HG03571 (cell line): Measurements from ENCODE around the gene FBN1.

Source experiments
- ATAC-seq: cut with Tn5 transposase; IDR thresholded peaks from one replicate; pipeline ENCODE4 v1.9.1; 2021; ENCODE audit not compliant: unreplicated experiment

Gene FBN1

DNA sequence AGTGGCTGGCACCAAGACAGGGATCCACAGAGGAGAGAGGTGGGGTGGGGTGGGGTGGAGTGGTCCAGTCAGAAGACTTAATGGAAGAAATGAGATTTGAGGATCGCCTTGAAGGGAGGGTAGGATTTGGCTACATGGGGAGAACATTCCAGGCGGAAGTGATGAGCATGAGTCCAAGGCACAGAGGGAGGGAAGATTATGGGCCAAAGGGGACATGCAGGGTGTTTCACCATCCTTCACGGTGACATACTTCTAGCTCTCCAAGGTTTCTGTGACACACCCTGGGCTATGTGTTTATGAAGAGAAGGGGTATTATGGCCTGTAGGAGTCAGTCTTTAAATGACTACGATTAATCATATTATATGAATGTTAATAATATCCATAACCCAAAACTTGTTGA, 7.7 kb upstream of the FBN1 start:
- no peak for ATAC-seq

DNA sequence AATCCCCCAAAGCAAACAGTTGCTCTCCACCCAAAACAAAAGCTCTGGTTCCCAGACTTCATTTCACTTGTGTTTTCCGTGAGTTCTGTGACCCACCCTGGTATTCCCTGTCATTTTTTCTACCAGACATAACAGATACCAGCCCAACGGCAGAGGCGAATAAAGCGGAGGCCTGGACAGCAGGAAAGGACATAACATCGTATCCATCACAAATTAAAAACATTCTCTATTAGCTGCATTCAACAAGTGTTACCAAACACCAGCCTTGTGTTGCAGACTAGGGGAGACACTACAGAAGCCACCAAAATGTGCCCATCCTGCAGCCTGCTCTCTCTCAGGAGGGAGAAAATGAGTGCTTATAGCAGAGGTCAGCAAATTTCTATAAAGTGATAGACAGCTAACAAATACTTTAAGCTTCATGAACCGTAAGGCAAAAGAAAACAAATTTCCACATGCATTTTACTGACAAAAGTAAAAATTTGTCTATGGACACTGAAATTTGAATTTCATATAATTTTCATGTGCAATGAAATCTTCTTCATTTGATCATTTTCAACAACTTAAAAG, 7.1 kb upstream of the FBN1 start:
- ATAC-seq = no peak

DNA sequence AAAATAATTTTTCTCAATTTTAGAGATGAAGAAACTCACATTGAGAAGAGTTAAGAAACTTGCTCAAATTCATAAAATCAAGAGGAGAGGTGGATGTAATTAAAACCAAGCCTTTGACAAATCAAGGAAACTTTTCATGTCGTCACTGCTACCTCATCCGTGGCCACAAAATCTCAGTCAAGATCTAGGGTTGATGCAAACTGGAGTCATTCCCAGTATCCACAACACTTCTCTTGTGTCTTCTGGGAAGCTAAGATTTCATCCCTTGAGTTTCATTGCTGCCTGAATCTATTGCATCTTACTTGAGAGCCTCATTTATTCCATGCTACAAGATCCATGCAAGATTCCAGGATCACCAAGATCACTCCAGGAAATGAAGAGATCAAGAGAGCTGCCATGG, 5.4 kb upstream of the FBN1 start:
- ATAC-seq = no peak

DNA sequence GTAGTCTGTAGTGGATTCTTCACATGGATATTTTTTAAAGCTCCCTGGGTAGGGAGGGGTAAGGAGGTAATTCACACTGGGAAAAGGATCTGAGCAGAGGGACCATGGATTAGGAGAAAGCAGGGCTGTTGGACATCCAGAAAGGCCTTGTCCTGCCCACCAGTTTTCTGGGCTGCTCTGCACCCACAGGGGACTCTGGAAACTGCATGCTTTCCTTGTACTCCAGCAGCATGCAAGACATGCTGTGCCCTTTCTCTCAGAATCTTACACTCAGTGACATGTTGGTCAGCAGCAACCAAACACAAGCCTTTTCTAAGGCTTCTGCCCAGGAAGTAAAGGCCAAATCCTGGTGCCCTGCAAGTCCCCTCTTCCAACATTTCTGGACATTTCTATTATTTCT, 2.5 kb upstream of the FBN1 start:
- ATAC-seq = no peak

DNA sequence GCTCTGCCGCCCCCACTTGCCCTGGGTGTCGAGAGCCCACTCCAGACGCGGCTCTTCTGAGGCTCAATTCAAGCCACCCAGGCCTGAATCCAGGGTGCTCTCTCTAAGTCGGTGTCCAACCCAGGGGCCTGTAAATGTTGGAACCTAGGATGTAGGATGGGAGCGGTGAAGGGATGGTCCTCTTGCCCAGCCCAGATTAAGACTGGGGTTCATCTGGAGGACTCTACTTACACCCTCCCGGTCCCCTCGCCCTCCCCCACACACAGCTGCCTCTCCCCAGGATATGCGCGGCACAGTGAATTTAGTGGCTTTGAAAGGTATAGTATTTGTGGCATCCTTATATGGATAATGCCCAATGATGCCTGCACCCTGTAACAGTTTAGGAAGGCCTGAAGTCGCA, 822 bp upstream of the FBN1 start:
- ATAC-seq = no peak

DNA sequence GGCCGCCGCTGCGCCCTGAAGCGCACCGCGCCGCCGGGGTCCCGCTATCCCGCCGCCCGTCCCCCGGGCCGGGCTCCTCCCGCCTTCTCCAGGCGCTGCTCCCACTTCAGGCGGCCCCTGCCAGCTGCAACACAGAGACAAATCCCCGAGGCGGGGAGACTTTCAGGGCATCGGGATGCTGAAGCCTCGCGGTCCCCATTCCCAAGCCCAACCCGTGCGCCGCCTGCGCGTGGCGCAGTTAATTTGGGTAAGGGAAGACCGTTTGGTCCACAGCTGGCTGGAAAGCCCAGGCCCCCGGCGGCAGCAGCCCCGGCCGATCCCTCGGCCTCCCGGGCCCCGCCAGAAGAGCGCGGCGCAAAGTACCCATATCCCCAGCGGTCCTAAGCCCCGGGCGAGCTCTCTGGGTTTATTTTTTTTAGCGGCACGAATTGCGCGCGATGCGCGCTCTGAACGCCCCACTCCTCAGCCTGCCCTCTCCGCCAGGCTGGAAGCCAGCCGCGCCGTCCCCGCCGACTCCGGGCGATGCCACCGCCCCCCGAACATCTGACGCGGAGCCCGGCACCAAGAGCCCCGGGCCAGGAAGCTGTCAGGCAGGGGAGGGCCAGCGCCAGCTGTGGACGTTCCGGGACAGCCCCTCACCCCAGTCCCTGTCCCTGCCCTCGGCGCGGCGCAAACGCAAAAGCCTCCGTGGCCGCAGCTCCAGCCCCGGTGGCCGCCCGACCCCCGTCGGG, 517 bp downstream of the FBN1 start:
- peak; percentile 45 for ATAC-seq

DNA sequence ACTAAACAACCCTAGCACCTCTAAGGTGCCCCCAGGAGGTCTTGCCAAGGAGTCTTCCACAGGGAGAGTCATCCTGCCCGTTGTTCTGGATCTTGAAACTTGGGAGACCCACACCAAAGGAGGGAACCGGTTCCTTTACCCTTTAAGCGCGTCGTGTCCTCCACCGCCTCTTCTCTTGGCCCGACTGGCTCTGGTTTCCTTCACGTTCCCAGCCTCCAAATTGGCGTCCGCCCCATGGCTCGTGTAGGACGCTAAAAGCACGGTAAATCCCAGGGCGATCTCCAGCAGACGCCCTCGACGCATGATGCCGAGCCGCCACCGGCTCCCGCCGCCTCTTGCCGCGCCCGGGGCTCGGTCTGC, 1.1 kb downstream of the FBN1 start:
- ATAC-seq = peak; percentile 5

DNA sequence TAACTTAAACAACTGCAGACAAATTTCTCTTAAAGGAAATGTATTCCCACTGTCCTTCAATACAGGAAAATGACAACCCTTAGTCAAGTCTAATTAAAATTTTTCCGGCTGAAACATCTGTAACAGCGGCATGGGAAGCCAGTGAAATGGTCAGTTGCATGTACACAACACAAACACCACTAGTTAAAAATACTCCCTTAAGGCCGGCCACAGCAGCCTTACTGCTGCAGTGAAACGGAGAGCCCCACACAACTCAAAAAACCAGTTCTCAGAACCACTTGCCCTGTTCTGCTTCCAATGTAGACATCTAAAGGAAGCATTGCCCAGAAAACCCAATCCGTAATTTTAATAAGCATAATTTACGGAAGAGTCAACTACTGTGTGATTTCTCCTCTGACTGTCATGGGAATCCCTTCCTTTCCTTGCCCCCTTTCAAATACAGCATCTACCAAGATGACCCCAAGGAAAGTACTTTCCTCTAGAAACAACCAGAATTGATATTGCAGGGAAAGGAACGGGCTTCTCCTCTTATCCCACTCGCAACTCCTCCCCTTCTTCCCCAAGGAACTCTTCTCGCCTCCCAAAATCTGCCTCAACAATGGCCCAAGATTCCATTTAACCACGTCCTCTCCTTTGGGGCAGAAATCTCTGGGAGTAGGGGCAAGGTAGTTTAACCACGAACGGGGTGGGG, 1.6 kb downstream of the FBN1 start:
- no peak for ATAC-seq

DNA sequence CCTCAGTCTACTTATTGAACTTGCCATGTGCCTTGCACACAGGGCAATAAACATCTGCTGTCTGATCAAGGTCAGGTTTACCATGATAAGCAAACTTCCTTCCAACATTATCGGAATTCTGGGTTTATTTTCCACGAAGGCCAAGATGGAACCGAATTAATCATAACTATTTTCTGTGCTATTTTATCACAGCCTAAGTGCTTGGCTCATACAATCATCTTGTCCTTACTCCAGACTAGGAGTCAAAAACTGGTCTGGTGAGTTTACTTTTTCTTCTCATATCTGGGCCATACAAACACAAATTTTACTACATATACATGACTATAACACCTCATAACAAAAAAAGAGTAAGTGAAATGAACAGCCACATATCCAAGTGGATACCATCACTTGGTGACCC, 2.3 kb downstream of the FBN1 start:
- ATAC-seq = no peak

DNA sequence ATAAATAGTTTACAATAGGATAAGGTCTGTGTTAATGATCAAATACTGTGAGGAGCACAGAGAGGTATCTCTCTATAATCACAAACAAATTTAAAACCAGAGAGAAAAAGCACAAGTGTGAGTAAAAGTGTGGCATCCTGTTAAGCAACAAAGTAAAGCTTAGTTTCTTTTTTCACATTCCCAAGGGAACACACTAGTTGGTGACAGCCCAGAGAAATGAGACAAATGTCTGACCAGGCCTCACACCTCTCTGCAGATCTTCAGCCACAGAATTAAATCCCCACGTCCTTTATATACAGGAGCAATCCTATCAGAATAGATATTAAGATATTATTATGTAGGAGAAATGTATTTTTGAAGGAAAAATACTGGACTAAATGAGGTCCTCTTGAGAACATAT, 2.7 kb downstream of the FBN1 start:
- no peak for ATAC-seq

DNA sequence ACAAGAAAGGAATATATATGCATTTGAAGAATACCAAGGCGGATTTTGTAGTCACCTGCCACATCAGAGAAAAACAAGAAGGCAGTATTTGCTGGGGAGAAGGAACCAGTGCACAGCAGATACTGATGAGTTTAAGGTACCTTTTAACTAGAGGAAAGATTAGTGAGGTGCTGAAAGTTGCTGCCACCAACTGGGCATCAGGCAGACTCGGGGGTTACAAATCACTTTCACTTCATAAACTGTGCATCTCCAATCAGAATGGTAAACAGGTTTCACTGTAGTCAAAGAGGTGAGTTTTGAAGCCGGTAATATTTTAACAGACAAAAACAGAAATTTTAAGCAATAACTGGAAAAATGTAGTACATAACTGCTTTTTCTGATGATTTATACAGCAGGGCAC, 4.1 kb downstream of the FBN1 start:
- ATAC-seq = no peak

DNA sequence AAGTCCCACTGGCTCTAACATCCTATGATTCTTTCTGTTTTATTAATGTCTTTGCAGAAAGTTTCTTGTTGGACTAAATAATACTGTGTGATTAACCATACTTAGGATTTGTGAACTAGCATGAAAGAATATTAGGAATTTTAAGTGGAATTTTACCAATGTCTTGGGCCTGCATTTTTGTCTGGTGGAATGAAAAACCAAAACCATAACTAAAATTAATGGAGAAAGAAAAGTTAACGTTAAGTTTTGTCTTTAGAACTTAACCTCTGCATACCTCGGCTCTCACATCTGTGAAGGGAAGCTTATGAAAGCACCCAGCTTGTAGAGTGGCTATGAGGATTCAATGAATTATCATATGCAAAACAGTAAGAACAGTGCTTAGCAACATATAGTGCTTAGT, 6.5 kb downstream of the FBN1 start:
- no peak for ATAC-seq

DNA sequence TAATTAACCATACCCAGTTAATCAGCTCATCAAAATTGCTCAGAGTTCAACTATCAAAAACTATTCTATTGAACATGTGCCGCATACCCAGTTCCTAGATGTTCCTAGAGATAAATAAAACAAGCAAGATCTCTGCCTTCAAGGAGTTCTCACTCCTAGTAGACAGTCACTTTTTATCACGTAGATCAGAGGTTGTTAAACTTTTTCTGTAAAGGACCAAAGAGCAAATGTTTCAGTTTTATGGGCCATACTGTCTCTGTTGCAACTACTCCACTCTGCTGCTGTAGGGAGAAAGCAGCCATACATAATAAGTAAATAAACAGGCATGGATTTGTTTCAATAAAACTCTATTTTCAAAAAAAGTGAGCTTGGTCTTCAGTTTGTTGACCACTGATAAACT, 7.9 kb downstream of the FBN1 start:
- no peak for ATAC-seq

DNA sequence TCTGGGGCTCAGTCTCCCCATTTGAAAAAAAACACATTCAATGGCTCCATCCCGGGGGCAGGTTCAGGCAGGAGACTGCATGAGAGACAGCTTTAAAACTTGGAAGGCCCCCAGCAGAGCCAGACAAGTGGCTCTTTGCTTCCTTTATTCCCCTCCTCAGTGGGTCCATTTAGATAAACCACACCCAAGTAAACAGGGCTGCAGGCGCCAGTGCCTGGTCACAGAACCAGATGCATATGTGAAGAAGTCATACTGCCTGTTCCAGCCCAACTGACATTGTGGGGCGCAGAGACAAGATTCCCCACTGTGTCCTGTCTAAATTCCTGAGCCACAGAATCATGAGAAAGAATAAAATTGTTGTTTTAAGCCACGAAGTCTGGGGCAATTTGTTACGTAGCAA, 9.0 kb downstream of the FBN1 start:
- ATAC-seq = no peak

DNA sequence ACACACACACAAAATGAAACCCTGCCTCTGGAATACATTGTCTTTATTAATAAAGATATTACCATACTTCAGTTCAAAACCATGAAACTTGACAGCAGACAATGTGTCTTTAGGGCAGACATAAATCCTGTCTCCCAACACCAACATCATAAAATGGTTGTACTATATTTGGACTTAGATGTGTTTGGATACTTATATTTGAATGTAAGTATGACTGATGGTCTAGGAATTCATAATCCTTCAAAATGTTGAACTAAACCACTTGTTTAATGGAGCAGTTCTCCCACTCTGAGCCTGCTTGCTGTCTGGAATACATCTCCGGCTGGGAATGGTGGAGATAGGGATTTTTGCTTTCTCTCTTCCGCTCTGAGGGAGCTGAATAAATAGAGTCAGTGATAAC, 10.6 kb downstream of the FBN1 start:
- ATAC-seq = no peak

DNA sequence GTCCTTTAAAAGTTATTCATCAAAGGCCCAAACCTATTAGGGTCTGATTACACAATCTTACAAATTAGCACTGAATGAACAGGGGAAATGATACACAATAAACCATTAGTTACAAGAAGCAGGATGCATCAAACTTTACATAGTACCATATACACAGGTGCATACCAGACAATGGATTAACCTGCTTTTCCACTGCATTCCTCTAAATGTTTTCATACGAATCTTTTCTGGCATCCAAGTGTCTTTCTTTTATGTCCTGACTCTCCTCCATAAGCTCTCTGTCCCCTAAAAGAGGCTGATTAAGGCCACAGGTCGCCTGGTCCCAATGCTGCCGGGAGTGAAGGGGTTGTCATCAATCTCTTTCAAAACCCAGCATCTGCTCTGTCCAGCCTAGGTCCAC, 11.4 kb downstream of the FBN1 start:
- no peak for ATAC-seq

DNA sequence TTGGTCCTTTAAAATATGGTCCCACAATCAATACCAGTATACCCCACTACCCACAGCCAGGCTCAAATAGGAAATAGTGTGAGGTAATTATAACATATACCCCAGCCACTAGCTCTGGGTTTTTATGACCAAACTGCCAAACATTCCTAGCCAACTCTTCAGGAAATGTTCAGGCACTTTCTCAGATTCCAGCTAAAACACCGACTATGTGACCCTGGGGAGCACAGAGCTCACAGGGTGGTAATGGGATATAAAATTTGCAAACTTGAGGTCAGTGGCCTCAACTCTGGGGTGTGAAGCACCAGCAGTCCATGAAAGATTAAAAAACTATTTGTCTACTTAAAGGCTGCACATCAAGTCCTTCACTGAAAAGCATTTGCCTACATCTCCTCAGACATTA, 12.9 kb downstream of the FBN1 start:
- no peak for ATAC-seq

DNA sequence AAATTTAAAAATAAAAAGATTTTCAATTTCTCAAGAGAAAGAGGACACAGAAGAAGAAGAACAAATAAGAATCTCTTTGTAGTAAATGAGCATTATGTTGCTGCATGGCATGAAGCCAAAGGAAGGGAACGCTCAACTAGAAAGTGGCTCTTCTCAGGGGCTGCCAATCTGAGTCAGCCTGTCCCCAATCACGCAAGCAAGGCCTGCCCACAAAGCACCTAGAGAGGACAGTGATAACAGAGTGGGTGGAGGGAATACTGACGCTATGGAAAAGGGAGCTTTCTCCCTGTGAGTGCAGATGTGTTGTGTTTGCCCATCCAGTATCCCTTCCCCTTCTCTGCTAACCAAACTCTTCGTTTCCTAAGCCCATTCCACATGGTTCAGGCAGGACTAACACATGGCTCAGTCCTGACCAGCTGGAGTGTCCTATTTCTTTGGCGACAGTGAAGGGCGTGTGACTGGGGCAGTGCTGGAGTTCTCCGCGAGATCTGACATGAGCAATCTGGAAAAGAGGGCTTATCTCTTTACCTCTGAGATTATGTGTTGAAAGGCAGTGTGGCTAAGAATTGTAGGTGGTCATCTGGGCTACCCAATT, 14.2 kb downstream of the FBN1 start:
- no peak for ATAC-seq

DNA sequence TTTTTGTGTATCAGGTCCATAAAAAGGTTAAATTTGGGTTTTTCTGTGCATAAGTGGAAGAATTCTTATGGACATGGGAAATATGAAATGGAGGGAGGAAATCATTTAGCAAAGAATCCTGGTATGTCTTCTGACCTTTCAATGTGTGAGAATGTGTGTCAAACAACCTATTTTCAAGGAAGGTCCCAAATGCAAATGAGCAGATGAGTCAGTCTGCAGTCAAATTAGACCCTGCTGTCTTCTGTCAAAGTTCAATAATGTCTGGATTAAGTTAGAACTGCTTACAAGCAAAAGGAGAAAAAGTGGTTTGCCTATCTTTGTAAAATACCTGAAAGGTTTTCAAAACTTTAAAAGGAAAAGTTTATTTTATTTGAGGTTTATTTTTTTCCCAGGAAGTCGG, 15.3 kb downstream of the FBN1 start:
- no peak for ATAC-seq

DNA sequence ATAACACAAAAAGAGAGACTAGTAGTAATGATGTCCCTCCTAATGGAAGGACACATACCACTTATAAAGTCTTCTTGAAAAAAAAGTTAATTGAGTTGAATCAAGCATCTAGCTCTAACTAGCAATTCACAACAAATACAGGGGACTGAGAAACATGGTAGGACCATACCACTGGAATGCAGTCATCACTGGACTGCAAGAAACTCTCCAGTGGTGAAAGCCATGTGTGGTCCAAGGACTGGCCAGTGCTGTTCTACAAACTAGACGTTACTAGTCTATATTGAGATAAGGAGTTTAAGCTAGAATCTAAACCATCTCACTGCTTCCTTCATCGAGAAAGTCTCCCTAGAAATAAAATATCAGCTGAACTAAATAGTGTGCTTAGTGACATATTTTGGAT, 16.7 kb downstream of the FBN1 start:
- no peak for ATAC-seq

DNA sequence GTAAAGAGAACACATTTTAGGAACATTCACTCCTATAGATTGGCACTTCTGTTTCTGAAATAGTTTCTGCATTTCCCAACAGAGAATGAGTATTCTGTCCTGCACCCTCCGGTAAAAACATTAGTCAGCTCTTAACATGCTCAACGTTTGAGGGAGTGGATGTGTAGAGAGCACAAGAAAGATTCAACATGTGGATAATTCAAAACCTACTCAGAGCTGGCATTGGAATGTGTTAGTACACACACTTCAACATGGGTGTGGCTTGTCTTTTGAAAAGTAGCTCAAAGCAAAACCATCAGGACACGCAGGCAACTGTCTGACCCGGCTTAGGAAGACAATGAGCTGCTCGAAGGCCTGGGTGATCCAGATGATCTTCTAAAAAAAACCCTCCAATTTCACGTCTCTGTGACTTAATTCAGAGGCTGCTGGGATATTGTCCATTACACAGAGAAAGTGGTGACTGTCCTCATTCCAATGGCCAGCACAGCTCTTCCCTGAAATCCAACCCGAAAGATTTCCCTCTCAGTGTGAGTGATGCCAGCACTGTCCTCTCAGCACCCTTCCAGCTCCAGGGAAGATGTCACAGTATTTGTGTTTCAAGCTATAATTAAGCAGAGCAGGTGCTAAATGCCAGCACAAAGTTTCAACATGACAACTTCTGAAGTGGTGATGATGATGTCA, 18.1 kb downstream of the FBN1 start:
- ATAC-seq = no peak

DNA sequence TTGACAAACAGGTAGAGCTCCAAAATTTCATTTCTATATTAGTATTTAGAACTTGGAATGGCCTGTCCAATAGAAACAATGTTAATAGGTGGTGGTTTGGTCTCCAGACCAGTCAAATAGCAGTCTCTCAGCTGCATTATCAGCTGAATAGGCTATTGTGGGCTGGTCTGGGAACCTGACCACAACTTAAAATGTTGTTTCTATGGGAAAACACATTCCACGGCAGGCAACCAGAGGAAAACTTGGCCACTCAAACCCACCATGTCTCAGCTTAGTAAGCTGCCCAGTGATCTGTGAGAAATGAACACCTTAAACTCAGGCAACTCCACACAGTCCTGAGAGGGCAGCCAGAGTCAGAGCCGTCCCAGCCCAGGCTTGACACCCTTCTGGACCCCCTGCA, 20.4 kb downstream of the FBN1 start:
- no peak for ATAC-seq
